CD4-positive, alpha-beta T cell treated with Interleukin-2 at 100 ng/mL for 4 hours (primary cell): ENCODE measurements around the gene SIPA1L3.

Experiments
- DNase-seq: peaks from one replicate; pipeline ENCODE4 v3.0.0-alpha.2; 2020; ENCODE audit warnings: low spot score

Gene SIPA1L3

DNA sequence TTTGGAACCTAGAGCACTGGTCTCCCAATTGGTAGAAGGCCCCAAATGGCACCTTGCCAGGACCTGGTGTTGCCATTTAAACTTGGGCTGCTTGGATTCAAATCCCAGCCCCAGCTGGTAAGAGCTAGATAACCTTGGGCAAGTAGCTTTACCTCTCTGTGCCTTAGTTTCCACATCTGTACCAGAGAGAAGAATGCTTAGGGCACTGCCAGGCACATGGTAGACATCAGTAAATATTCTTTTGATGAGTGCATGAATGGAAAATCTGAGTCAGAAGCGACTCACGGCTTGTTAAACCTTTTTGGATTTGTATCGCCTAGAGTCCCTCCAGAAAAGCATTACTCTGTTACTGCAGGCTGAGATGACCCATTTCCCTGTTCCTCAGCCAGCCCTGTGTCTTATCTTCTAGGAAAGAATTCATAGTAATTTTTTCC lies 90.9 kb downstream of the SIPA1L3 start:
- no peak for DNase-seq

DNA sequence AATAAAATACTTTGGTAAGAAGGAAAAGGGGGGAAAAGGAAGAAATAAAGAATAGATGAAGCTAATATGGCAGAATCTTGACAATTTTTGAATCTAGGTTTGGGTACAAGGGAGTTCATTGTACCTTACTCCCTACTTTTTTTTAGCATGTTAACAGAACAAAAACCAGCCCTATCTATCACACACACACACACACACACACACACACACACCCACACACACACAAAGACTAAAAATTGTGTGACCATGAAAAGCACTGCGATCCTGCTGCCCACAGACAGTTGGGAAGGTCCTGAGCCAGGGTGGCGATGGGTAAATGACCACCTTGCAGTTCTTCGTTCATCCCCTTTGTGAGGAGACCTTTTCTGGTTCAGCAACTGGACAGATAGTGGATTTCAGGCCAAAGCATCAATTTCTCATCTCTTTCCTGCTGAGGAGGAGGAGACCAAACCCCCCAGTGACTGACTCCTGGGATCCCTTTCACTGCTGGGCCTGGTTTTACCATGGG lies 91.8 kb downstream of the SIPA1L3 start:
- no peak for DNase-seq

DNA sequence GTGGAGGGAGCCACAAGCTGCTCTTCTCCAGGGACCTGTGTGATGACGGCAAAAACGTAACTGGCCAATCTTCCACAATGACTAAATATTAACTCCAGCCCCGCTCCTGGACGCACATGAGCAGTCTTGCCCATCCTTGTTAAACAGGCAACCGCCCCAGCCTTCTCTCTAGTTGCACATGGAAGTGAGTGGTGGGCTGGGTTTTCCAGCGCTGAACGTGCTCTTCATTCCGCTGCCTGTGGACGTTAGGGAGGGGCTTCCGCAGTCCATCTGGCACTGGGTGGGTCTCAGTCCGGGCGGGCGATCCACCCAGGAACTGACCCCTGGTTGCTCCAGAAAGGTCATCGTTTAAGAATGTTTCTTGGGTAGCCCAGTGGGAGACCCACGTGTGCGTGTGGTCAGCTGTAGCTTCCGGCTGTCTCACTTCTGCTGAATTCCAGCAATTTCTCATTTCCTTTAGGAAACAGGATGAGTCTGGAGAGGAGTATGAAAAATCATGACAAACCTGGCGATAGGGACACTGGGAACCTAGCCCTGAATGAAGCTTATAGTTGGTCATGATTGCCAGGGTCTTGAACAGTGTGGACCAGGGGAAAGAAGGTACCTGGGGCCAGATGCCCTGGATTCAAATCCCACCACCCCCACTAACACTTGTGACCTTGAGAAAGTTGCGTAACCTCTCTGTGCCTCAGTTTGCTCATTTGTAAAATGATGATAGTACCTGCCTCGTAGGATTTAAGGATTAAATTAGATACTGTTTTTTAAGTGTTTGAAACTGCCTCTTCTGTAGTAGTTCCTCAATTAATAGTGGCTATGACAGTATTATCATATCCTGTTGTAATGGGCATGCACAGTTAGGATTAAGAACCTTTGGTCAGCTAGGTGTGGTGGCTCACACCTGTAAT lies 92.6 kb downstream of the SIPA1L3 start:
- no peak for DNase-seq

DNA sequence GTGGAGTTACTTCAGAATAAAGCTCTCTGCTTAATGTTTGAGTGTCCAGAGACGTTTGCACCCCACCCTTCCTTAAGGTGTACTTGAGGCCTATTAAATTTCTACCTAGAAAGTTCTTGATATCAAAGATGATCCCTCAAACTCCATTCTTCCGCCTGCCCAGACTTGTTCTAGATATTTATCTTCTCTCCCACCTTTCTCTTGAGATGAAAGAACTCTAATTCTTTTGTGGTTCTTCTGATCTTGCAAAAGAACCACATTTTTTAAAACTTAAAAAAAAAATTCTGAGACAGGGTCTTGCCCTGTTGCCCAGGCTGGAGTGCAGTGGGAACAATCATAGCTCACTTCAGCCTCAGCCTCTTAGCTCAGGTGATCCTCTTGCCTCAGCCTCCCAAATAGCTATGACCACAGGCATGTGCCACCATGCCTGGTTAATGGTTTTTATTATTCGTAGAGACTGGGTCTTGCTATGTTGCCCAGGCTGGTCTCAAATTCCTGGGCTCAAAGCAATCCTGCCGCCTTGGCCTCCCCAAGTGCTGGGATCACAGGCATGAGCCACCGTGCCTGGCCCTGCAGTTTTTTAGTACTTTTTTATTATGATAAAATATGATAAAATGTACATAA lies 94.3 kb downstream of the SIPA1L3 start:
- no peak for DNase-seq

DNA sequence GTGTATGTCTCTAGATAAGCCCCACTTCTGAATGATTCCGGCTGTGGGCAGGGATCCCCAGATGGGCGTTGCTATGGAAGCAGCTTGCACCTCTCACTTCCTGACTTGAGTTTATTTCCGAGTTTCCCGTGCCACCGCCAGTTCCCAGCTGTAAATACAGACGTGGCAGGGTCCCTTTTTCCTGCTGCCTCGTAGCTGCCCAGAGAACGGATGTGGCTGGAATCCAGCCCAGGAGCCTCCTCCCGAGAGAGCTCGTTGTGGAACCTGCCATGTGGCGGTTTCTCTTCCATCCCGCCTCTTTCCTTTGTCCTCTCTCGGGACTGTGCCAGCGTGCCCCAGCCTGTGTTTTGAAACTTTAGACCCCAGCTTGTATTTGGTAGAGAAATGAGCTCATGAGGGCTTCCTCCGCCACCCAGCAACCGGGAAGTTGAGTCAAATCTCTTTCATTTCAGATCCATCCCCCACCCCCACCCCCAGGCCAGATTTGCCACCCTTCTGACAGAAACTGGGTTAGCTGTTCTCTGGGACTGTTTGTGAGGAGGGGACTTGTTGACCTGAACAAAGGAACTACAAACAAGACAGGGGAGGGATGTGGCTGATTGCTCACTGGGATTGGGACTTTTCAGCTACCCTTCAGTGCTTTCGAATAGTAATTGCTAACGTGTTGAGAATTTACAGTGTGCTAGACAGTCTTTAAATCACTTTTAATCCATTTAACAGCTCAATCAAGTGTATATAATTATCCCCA lies 96.6 kb downstream of the SIPA1L3 start:
- no peak for DNase-seq

DNA sequence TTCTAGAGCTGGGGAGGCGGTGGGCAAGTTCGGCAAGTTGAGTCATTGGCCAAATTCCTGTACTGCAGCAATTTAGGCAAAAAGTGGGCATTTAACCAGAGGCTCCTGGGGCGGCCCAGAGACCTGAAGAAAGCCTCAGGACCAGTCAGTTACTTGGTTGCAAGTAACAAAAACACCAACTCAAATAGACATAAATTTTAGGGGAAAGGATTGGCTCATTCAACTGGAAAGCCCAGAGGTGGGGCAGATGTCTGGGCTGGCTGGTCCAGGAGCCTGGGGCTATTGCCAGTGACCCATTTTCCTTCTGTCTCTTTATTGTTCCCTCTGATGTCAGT lies 97.1 kb downstream of the SIPA1L3 start:
- DNase-seq, result no peak

DNA sequence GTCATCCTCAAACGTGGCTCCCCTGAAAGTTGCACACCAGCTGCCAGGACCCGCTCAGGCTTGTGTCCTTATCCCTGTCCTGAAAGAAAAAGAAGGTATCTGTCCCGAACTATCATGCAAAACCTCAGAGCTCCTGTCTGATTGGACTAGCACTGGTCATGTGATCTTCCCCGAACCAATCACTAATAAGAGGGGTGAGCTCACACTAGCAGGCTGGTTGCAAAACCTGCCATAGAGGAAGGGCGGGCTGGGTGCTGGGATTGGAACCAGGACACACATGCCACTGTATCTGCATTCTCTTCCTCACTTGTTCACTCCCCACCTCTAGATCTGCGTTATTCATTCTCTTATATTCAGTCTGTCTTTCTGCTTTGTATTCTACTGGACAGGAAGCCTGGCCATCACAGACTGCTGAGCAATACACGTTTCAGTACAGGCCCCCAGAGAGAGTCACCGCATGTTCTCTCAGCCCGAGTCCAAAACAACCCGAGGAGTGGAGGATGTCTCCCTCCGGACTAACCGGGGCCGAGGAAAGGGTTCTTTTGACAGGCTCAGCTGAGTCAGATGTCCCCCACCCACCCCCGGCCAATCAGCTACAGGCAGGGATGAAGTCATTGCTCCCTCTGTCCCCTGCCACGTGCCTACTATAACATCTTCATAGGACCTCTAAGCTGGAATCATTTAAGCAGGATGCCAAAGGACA lies 97.7 kb downstream of the SIPA1L3 start:
- peak; percentile 10 for DNase-seq

DNA sequence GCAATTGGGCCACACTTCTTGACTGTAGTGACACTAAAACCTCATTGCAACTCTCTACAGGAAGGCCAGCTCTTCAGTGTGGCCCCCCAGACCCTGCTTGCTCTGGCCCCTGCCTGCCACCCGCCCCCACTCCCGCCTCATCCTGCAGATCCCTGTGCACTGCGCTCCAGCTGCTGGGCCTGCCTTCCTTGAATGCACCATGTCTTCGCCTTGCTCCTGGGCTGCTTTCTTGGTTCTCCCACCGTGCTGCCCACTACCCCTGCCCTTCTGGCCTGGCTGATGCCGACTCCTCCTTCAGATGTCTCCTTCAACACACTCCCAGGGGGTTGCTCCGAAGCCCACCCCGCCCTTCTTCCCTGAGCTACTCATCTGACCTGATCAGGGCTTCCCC lies 98.2 kb downstream of the SIPA1L3 start:
- no peak for DNase-seq

DNA sequence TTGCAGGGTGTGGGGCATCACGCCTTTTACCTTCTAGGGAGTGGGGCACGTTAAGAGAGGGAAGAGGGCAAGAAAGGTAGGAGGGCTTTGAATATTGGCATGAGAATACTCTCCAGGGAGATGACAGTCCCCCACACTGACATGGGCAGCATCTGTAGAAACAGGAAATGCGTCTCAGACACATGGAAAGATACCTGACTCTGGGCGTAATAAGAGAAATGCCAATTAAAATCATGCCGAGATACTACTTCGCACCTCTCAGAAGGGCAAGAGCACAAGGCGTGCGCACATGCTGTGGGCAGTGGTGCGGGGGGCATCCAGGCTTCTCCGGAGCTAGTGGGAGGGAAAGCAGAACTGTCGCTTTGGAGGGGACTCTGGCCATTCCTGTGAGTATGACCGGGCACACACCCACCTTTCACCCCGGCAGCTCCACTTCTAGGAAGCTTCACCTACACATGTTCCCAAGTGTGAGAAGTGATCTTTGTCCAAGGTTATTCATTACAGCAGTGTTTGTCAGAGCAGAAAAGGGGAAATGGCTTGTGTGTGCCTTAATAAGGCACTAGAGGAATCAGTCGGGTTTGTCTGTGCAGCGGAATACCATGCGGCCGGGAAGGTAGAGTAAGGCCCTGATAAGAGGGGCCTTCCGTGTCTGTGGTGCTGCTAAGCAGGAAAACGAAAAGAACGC lies 99.5 kb downstream of the SIPA1L3 start:
- DNase-seq, result no peak

DNA sequence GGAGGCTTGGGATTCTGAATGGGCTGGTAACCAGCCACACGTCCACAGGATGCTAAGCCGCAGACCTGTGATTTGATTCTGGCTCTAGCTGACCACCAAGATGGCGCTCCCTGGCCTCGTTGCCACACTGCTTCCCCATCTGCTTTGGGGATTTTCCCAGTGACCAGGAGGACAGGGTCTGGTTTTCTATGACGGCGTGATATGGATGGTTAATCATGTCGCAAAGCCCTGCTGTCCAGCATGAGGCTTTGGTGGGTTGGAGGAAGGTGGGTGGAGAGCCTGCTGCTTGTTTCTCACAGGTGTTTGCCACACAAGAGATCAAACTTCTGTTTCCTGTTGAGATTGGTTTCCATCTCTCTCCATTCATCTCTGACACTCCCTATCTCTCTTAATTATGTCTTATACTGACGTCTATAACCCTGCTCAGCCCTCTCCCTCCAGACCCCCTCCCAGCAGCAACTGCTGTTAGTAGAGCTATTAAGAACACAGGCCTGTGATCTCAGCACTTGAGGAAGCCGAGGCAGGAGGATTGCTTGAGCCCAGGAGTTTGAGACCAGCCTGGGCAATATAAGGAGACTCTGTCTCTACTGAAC lies 102.7 kb downstream of the SIPA1L3 start:
- DNase-seq, result no peak

DNA sequence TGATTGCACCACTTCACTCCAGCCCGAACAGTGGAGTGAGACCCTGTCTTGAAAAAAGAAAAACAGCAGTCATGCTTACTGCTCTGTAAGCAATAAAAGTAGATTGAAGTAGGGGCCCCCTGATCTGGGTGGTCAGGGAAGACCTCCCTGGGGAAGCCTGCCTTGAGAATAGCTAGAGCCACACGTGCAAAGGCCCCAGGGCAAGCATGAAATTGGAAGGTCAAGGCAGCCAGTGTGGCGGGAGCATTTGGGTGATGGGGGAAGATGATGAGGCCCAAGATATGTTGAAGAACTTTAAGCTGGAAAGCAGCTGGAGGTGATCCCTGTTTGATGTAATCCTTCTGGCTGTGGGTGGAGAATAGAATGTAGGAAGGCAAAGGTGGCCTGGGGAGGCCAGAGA lies 104.4 kb downstream of the SIPA1L3 start:
- no peak for DNase-seq

DNA sequence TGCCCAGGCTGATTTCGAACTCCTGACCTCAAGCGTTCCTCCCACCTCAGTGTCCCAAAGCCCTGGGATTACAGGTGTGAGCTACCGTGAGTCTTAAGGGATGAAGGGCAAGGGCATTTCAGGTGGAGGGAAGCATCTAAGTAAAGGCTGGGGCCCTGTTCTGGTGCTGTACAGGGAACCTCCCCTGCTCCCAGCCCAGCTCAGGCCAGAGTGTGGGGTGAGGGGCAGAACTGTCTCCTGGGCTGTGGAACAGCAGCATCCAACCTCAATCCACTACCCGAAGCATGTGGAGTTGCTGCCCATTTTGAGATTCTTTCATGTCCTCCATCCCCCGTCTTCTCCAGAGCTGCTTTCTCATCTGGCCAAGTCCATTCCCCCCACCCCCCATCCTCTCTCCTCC lies 105.3 kb downstream of the SIPA1L3 start:
- DNase-seq, result no peak

DNA sequence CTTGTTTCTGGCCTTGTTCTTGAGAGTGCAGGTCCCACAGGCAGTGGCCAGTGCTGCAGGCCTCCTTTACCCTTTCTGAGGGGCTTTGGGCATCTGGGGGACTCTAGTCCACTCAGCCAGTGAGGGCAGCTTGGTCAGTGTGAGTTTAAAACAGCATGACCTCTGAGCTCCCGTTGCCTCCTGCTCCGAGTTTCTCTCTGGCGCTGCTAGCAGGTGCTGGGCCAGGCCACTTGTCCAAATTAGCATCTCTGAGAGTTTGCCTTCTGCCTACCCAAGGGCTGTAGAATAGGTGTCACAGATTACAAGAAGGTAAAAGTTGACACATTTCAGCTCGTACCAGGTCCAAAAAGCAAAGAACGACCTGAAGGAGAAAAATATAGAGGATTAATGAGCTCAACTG lies 105.9 kb downstream of the SIPA1L3 start:
- no peak for DNase-seq

DNA sequence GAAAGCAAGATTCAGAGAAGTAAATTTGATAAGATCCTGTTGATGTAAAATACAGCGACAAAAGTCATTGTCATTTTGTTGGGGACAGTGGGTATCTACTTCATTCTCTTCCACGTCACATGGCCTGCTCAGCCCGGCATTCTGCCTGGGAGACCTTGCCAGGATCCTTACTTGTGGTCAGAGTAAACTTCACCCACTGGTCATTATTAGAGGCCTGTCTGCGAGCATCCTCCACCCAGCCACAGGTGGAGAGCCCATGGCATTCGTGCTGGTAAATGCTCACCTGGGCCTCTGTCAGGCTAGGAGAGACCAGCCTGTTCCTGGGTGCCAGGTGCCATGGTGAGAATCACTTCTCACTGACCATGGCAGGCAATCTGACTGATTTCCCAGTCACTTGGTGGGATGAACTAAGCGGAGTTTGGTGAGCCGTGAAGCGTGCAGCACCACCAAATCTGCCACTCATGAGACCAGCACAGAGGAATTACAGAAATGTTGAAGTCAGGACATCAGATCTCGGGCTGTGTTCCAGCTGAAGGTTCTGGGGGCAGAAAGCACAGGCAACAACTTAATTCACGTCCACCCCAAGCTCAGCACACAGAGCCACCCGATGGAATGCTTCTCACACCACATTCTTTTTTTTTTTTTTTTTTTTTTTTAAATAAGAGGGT lies 107.0 kb downstream of the SIPA1L3 start:
- DNase-seq, result no peak

DNA sequence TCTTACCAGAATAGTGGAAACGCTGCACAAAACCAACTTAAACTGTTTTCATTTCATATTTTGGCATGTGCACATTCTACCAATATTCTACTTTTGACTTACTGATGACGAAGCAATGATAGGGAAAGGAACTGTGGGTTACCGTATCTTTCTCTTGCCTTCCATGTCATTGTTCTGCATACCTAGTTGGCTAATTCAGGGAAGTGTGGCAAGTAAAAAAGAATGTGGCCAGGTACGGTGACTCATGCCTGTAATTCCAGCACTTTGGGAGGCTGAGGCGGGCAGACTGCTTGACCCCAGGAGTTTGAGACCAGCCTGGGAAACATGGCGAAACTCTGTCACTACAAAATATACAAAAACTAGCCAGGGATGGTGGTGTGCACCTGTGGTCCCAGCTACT lies 108.2 kb downstream of the SIPA1L3 start:
- no peak for DNase-seq

DNA sequence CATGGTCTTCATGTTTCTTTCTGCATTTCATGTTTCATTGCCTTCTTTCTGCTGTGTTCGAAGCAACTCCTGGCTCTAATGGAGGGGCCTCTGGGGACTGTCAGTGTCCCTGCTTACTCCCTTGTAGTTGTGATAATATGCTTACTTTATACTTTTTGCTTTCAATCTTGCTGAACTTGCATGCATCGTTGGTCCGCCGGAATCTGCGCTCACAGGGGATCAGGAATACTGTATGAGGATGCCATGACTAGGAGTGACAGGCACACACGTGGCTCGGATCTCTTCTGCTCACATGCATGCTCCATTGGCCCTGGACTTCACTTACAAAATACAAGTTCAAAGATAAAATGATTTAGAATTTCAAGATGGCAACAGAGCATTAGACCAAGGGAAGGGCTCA lies 108.8 kb downstream of the SIPA1L3 start:
- no peak for DNase-seq

DNA sequence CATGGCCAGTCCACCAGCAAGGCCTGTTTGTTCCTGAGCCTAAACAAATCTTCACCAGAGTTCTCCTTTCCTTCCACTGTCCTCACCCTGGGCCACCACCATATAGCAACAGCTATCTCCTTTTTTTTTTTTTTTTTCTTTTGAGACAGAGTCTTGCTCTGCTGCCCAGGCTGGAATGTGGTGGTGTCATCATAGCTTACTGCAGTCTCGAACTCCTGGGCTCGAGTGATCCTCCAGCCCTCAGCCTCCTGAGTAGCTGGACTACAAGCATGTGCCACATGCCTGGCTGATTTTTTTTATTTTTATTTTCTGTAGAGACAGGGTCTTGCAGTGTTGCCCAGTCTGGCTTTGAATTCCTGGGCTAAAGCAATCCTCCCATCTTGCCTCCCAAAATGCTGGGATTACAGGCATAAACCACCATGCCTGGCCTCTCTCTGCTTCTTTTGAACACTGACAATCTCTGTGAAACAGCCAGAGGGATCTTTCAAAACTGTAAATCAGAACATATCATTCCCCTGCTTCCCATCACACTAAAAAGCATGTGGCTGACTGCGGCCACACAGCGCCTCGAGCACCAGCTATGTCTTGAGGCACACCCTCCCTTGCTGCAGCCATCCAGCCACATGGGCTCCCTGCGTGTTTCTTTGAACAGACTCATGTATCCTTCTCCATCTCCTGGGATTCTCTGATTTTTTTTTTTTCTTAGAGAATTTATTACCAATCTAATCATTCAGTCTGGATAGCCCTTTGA lies 110.6 kb downstream of the SIPA1L3 start:
- no peak for DNase-seq

DNA sequence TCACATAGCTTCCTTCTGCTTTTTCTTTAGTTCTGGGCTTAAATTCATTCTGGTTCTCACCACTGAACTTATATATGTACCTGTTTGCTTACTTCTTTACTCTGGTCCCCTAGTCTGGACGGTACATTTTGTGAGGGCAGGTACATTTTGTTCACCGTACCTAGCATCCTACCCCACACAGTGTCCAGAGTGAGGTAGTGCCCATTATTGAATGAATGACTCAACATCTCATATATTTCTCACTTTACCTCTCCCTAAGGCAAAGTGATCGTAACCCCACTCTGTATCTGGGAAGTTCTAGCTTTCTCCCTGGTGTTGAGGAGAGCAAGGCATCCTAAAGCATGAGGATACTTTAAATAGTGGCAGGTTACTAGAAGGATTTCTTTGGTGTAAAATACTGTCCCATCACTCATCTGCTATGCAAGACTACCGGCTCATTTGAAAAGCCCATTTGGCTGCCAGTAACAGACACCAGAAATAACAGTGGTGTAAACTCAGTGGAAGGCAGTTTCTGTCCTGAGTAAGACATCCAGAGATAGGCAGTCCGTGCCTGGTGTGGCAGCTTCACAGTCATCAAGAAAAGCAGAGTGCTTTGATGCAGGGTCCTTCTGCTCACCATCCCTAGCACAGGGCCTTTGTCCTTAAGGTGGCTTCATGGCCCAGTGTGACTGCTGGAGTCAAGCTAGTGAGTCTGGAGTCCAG lies 111.8 kb downstream of the SIPA1L3 start:
- no peak for DNase-seq

DNA sequence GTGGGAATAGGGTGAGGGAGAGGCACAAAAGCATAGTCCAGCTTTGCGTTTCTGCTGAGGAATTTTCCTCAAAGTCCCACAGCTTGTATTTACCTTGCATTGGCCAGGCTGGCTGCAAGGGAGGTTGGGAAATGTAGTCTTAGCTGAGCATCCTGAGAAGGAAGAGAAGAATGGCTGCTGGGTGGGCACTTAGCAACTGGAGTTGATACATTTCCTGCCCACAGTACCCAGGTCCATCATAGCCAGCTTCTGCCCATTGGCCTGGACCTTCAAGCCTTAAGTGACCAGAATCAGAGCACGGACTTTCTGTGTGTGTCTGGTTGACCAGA lies 112.4 kb downstream of the SIPA1L3 start:
- no peak for DNase-seq
